ENCODE data around the gene GLT8D2.

- no peak for TF ChIP-seq CTCF (IDR thresholded peaks at IDR 0.05)
- no peak for TF ChIP-seq EZH2 (IDR thresholded peaks at IDR 0.05; ENCODE audit: borderline replicate concordance, insufficient read depth, low read depth, low read length, poor library complexity, severe bottlenecking)
Observed at GRCh38 chr12:104056419-104056972, 6.5 kb upstream of the GLT8D2 start.

Data from B cell (primary cell).